Tongue (tissue), 2 donors: Measurements from ENCODE around the gene CHST7. TPM values are rescaled to one million over a fixed set of nuclear protein-coding genes. Genes with fewer than 3 reads are reported as not detected.

ENCODE experiments used
- DNase-seq: peaks from one replicate; pipeline ENCODE4 v3.0.0-alpha.2; 2015
- total RNA-seq: library from RNA; depleted of rRNA; stranded (reverse); fragments of >200 nt; gene quantifications from one replicate; pipeline ENCODE4 v1.2.3, GENCODE V29; 2014

The CHST7 gene
- total RNA-seq, 1 donor from 2014 or later, result 11.7 TPM

- peak; percentile 54 for DNase-seq
Measured at GRCh38 chrX:46573892-46574773, 568 bp downstream of the CHST7 start.

- no peak for DNase-seq
Measured at GRCh38 chrX:46574774-46575381, 1.3 kb downstream of the CHST7 start.

GRCh38 chrX:46575586-46575985 lies 2.0 kb downstream of the CHST7 start:
- DNase-seq, result no peak

GRCh38 chrX:46575991-46576392 lies 2.4 kb downstream of the CHST7 start:
- no peak for DNase-seq

GRCh38 chrX:46576458-46576857 lies 2.9 kb downstream of the CHST7 start:
- DNase-seq, result no peak

- no peak for DNase-seq
Measured at GRCh38 chrX:46577221-46578005, 3.8 kb downstream of the CHST7 start.

- no peak for DNase-seq
Measured at GRCh38 chrX:46579250-46579649, 5.7 kb downstream of the CHST7 start.

GRCh38 chrX:46580613-46581012 lies 7.0 kb downstream of the CHST7 start:
- DNase-seq, result no peak

GRCh38 chrX:46582325-46582724 lies 8.8 kb downstream of the CHST7 start:
- no peak for DNase-seq

GRCh38 chrX:46582966-46583365 lies 9.4 kb downstream of the CHST7 start:
- DNase-seq, result peak; percentile 46

GRCh38 chrX:46584736-46585135 lies 11.2 kb downstream of the CHST7 start:
- no peak for DNase-seq

- no peak for DNase-seq
Measured at GRCh38 chrX:46587158-46587557, 13.6 kb downstream of the CHST7 start.

GRCh38 chrX:46587753-46588171 lies 14.2 kb downstream of the CHST7 start:
- peak; percentile 37 for DNase-seq

GRCh38 chrX:46588263-46588662 lies 14.7 kb downstream of the CHST7 start:
- DNase-seq, result peak; percentile 15

GRCh38 chrX:46589977-46590723 lies 16.6 kb downstream of the CHST7 start:
- peak; percentile 17 for DNase-seq

- DNase-seq, result no peak
Measured at GRCh38 chrX:46595084-46595483, 21.5 kb downstream of the CHST7 start.

- no peak for DNase-seq
Measured at GRCh38 chrX:46597208-46597607, 23.6 kb downstream of the CHST7 start.

GRCh38 chrX:46597771-46598170 lies 24.2 kb downstream of the CHST7 start:
- DNase-seq, result no peak

- no peak for DNase-seq
Measured at GRCh38 chrX:46599051-46599560, 25.5 kb downstream of the CHST7 start.

GRCh38 chrX:46601283-46601682 lies 27.7 kb downstream of the CHST7 start:
- no peak for DNase-seq

GRCh38 chrX:46602468-46603102 lies 29.0 kb downstream of the CHST7 start:
- DNase-seq, result no peak
